ENCODE results near the gene WNT4. TPM values are rescaled to one million over a fixed set of nuclear protein-coding genes. Genes with fewer than 3 reads are reported as not detected.

Gene WNT4
- total and polyA plus RNA-seq, 9 of the 15 experiments (the other 6 are each of a cell fraction or from before 2014, with no cell fraction given), result 0.01 TPM; not detected in 8

GRCh38 chr1:22143065-22144033, at the start of gene WNT4 (continued):
- TF ChIP-seq POLR2G (IDR thresholded peaks at IDR 0.05; ENCODE audit: low read depth, low read length) (no peak), ARNT (IDR thresholded peaks at IDR 0.05) (no peak), RBM22 (IDR thresholded peaks at IDR 0.05; ENCODE audit: low read depth, low read length, poor library complexity, severe bottlenecking) (no peak), ZNF197 (CRISPR knock-in tag; IDR thresholded peaks at IDR 0.05; ENCODE audit: low read depth) (no peak), TEAD2 (tag; IDR thresholded peaks at IDR 0.05) (no peak), KDM1A (IDR thresholded peaks at IDR 0.05) (0 out of 4 replicates have a peak, but pooled peaks of 1 of the 2 experiments have one; percentile 14), CTCF (IDR thresholded peaks at IDR 0.05 in 2 of 3, conservative IDR thresholded peaks at IDR 0.05 in 1 of 3; ENCODE audit: insufficient read depth in 2 of 3, low read depth in 1 of 3, low read length in 3 of 3) (peak in 1 of 3 experiments; percentile 8; a peak in 1 of 6 replicates), RFX1 (IDR thresholded peaks at IDR 0.05) (no peak), ZNF239 (CRISPR knock-in tag; IDR thresholded peaks at IDR 0.05) (no peak)
- TF ChIP-seq, protein P1, sequence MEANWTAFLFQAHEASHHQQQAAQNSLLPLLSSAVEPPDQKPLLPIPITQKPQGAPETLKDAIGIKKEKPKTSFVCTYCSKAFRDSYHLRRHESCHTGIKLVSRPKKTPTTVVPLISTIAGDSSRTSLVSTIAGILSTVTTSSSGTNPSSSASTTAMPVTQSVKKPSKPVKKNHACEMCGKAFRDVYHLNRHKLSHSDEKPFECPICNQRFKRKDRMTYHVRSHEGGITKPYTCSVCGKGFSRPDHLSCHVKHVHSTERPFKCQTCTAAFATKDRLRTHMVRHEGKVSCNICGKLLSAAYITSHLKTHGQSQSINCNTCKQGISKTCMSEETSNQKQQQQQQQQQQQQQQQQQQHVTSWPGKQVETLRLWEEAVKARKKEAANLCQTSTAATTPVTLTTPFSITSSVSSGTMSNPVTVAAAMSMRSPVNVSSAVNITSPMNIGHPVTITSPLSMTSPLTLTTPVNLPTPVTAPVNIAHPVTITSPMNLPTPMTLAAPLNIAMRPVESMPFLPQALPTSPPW (CRISPR knock-in tag; IDR thresholded peaks at IDR 0.05), result peak; percentile 40
